MCF 10A (cell line): ENCODE measurements around the gene MOCS2. TPM values are rescaled to one million over a fixed set of nuclear protein-coding genes. Genes with fewer than 3 reads are reported as not detected.

Experiments
- BruUV-seq: library from RNA; stranded (reverse); fragments of 400-500 nt; replicated peaks from 2 replicates; lab custom pipeline; 2021; lab: Mats Ljungman, UMichigan
- CTCF ChIA-PET: fragments of 300-600 bp; sonication (Branson Sonifier 250); formaldehyde crosslinking; extraction: SDS; loops from one replicate; lab custom pipeline; 2021; ENCODE audit warnings: antibody characterized with exemption, inconsistent platforms; lab: Yijun Ruan, JAX
- POLR2A ChIA-PET: fragments of 300-600, 350-650 bp; sonication (Branson Sonifier 250); formaldehyde crosslinking; extraction: SDS; loops from one replicate; lab custom pipeline; 2020; ENCODE audit warnings: antibody characterized with exemption, inconsistent platforms; lab: Yijun Ruan, JAX
- DNase-seq: peaks from one replicate; pipeline ENCODE4 v3.0.0-alpha.2; 2018; ENCODE audit not compliant: unreplicated experiment
- H3K27ac Mint-ChIP-seq: one replicate; pipeline ENCODE4 v1.8.0; 2022; ENCODE audit warnings: mild to moderate bottlenecking, low read depth, mixed read lengths; ENCODE audit not compliant: unreplicated experiment
- H3K27me3 Mint-ChIP-seq: one replicate; pipeline ENCODE4 v1.8.0; 2022; ENCODE audit warnings: mixed read lengths; ENCODE audit not compliant: insufficient read depth, unreplicated experiment
- H3K36me3 Mint-ChIP-seq: one replicate; pipeline ENCODE4 v1.8.0; 2022; ENCODE audit warnings: mild to moderate bottlenecking, moderate library complexity, mixed read lengths; ENCODE audit not compliant: insufficient read depth, unreplicated experiment
- H3K4me1 Mint-ChIP-seq: one replicate; pipeline ENCODE4 v1.8.0; 2022; ENCODE audit warnings: mixed read lengths; ENCODE audit not compliant: insufficient read depth, unreplicated experiment
- H3K4me3 Mint-ChIP-seq: one replicate; pipeline ENCODE4 v1.8.0; 2022; ENCODE audit warnings: mild to moderate bottlenecking, moderate library complexity, mixed read lengths; ENCODE audit not compliant: unreplicated experiment
- H3K9me3 Mint-ChIP-seq: one replicate; pipeline ENCODE4 v1.8.0; 2022; ENCODE audit warnings: mixed read lengths; ENCODE audit not compliant: unreplicated experiment
- intact Hi-C: fragments of 100-400 bp; cut with micrococcal nuclease; formaldehyde crosslinking; loops from 2 replicates; pipeline ENCODE4 v1.14.1; 2022
- total RNA-seq: library from RNA; stranded (reverse); gene quantifications from 2 replicates; pipeline ENCODE4 v1.2.3, GENCODE V29; 2022
- TF ChIP-seq, protein P1 (sequence below): fragments of 200-600 bp; IDR thresholded peaks from one replicate; pipeline ENCODE4 v1.8.0; 2022; ENCODE audit warnings: antibody characterized with exemption, mild to moderate bottlenecking; ENCODE audit not compliant: unreplicated experiment

Gene MOCS2
- total RNA-seq, 1 experiment from 2014 or later, result 43.0 TPM

GRCh38 chr5:53092242-53092641, 17.3 kb downstream of the MOCS2 start:
- H3K4me1 Mint-ChIP-seq, result peaks cover 7% of the 10 kb centered on the region
- no TSS peak for BruUV-seq
- peaks cover 9% of the 10 kb centered on the region for H3K36me3 Mint-ChIP-seq
- H3K27me3 Mint-ChIP-seq, result no peaks in the 10 kb centered on the region
- H3K9me3 Mint-ChIP-seq, result no peaks in the 10 kb centered on the region
- CTCF ChIA-PET, result interaction anchor here (0.6 to 8.8 kb wide), 8 partner anchors 10 to 1052 kb away, joined by 3 to 161 read pairs (median 3); partner anchors contain the start of gene ITGA2
- DNase-seq, result no peak
- TF ChIP-seq, protein P1, sequence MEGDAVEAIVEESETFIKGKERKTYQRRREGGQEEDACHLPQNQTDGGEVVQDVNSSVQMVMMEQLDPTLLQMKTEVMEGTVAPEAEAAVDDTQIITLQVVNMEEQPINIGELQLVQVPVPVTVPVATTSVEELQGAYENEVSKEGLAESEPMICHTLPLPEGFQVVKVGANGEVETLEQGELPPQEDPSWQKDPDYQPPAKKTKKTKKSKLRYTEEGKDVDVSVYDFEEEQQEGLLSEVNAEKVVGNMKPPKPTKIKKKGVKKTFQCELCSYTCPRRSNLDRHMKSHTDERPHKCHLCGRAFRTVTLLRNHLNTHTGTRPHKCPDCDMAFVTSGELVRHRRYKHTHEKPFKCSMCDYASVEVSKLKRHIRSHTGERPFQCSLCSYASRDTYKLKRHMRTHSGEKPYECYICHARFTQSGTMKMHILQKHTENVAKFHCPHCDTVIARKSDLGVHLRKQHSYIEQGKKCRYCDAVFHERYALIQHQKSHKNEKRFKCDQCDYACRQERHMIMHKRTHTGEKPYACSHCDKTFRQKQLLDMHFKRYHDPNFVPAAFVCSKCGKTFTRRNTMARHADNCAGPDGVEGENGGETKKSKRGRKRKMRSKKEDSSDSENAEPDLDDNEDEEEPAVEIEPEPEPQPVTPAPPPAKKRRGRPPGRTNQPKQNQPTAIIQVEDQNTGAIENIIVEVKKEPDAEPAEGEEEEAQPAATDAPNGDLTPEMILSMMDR, result no peak
- no peak overlapping the region for H3K4me3 Mint-ChIP-seq
- intact Hi-C loops, result no loop called here
- POLR2A ChIA-PET, result interaction anchor here (0.7 to 3.1 kb wide), 5 partner anchors 11 to 144 kb away, joined by 3 to 17 read pairs (median 4); partner anchors contain the start of gene MOCS2
- H3K27ac Mint-ChIP-seq, result peak overlapping the region; percentile 37

DNA sequence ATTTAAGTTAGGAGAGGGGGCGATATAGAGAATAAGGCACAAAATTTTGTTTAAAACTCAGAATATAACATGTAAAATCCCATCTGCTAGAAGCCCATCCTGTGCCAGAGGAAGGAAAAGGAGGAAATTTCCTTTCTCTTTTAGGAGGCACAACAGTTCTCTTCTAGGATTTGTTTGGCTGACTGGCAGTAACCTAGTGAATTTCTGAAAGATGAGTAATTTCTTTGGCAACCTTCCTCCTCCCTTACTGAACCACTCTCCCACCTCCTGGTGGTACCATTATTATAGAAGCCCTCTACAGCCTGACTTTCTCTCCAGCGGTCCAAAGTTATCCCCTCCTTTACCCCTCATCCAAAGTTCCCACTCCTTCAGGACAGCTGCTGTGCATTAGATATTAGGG, 18.3 kb downstream of the MOCS2 start:
- Mint-ChIP-seq H3K4me3 (no peak overlapping the region), H3K27ac (peak overlapping the region; percentile 37), H3K9me3 (no peaks in the 10 kb centered on the region), H3K4me1 (peaks cover 7% of the 10 kb centered on the region), H3K36me3 (peaks cover 16% of the 10 kb centered on the region), H3K27me3 (no peaks in the 10 kb centered on the region)
- intact Hi-C loops, result no loop called here
- peak; percentile 42 for DNase-seq
- no TSS peak for BruUV-seq
- CTCF ChIA-PET, result interaction anchor here (0.6 to 8.8 kb wide), 4 partner anchors 14 to 1053 kb away, joined by 3 to 161 read pairs (median 10); partner anchors contain the start of gene ITGA2
- POLR2A ChIA-PET, result interaction anchor here (0.8 to 3.1 kb wide), 3 partner anchors 10 to 143 kb away, joined by 4 to 17 read pairs (median 4); partner anchors contain the start of gene ITGA2
- TF ChIP-seq, protein P1, result no peak

DNA sequence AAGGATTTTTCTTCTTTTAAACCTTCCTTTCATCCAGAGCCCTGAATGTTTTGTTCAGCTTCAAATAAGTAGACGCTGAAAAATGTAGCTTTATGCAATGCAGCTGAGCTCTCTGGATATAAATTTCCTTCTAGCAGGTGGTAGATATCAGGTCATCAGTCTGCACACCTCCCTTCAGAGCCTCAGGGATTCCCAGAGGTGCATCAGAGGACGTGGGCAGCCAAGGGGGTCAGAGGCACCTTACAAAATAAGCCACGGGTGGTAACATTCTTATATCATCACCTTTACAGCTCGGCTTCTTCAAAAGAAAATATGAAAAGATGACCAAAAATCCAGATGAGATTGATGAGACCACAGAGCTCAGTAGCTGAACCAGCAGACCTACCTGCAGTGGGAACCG, 19.3 kb downstream of the MOCS2 start:
- ChIA-PET CTCF (interaction anchor here (1.2 to 8.8 kb wide), 3 partner anchors 100 to 142 kb away, joined by 3 to 161 read pairs (median 18); partner anchors contain the start of gene ITGA2), POLR2A (interaction anchor here (1.0 to 3.1 kb wide), 4 partner anchors 19 to 142 kb away, joined by 3 to 17 read pairs (median 6); partner anchors contain the start of gene MOCS2)
- intact Hi-C loops, result no loop called here
- no peak for DNase-seq
- no TSS peak for BruUV-seq
- Mint-ChIP-seq H3K4me1 (peaks cover 7% of the 10 kb centered on the region), H3K27me3 (no peaks in the 10 kb centered on the region), H3K9me3 (no peaks in the 10 kb centered on the region), H3K27ac (no peak overlapping the region), H3K4me3 (no peak overlapping the region), H3K36me3 (peaks cover 16% of the 10 kb centered on the region)
- TF ChIP-seq, protein P1, result no peak

DNA sequence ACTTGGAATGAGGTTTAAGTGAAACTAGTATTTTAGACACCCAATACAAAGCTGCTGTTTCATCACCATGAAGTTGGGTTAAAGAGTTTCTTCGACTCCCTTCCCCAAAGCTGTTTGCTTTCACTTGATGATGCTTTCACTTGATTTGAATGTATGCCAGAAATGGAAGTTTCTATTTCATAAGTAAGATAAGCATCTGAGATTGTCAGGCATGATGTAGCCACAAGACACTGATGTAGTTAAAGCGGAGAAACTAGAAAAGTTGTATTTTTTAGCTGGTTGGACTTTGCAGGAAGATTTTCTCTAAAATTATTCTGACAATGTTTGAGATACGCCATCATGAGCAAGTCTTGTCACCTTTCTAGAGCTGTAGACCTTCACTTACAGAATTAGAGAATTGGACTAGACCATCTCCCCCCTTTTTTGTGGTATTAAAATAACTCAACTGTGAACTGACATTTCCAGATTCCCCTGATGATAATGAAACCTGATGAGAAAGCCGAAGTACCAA, 20.0 kb downstream of the MOCS2 start:
- no peak for DNase-seq

More for the DNA sequence above, 20.0 kb downstream of the MOCS2 start:
- TF ChIP-seq, protein P1, result no peak
- intact Hi-C loops, result no loop called here
- Mint-ChIP-seq H3K9me3 (no peaks in the 10 kb centered on the region), H3K4me1 (peaks cover 7% of the 10 kb centered on the region), H3K27ac (no peak overlapping the region), H3K36me3 (peaks cover 16% of the 10 kb centered on the region), H3K27me3 (no peaks in the 10 kb centered on the region), H3K4me3 (no peak overlapping the region)
- no TSS peak for BruUV-seq
- ChIA-PET POLR2A (interaction anchor here (0.7 to 3.1 kb wide), 7 partner anchors 20 to 141 kb away, joined by 3 to 17 read pairs (median 6); partner anchors contain the start of gene MOCS2), CTCF (interaction anchor here (0.6 to 8.8 kb wide), 5 partner anchors 99 to 1140 kb away, joined by 3 to 161 read pairs (median 3); partner anchors contain the start of gene ITGA2)
